ENCODE data around the gene LPCAT4.
"Not testable (repeated sequence)": the region's sequence is repeated elsewhere in the genome, so short reads cannot be mapped to it uniquely, and the experiment has no call there.

Gene LPCAT4

GRCh38 chr15:34380491-34380890 is 13.5 kb upstream of the LPCAT4 start:
- not testable (repeated sequence) for H3K9me3 ChIP-seq (ENCODE audit: control insufficient read depth, low read length)

GRCh38 chr15:34376856-34377255 is 9.9 kb upstream of the LPCAT4 start:
- H3K36me3 ChIP-seq (ENCODE audit: control insufficient read depth, insufficient read depth, low read length): no peaks in the 10 kb centered on the region
- no peak overlapping the region for H2AFZ ChIP-seq
- no peaks in the 10 kb centered on the region for H3K27me3 ChIP-seq (ENCODE audit: control insufficient read depth, insufficient read depth, low read length)
- H3K9me3 ChIP-seq (ENCODE audit: control insufficient read depth, low read length): no peaks in the 10 kb centered on the region
- no peak overlapping the region for H3K27ac ChIP-seq
- H3K4me1 ChIP-seq: no peaks in the 10 kb centered on the region
- no peak for TF ChIP-seq CTCF (IDR thresholded peaks at IDR 0.05)
- H3K9ac ChIP-seq: no peak overlapping the region
- no peaks in the 10 kb centered on the region for H3K79me2 ChIP-seq
- no peak overlapping the region for H3K4me3 ChIP-seq (ENCODE audit: low read depth, low read length)
- H3K4me2 ChIP-seq (ENCODE audit: low read length): no peak overlapping the region

More at GRCh38 chr15:34380491-34380890, 13.5 kb upstream of the LPCAT4 start:
- H3K4me3 ChIP-seq (ENCODE audit: low read depth, low read length); H3K79me2 ChIP-seq; H3K4me1 ChIP-seq; H3K4me2 ChIP-seq (ENCODE audit: low read length); H2AFZ ChIP-seq; H3K27ac ChIP-seq; H3K9ac ChIP-seq; H3K27me3 ChIP-seq (ENCODE audit: control insufficient read depth, insufficient read depth, low read length); H3K36me3 ChIP-seq (ENCODE audit: control insufficient read depth, insufficient read depth, low read length): not testable (repeated sequence)

- not testable (repeated sequence) for H3K4me2 ChIP-seq (ENCODE audit: low read length); H3K27me3 ChIP-seq (ENCODE audit: control insufficient read depth, insufficient read depth, low read length); H3K4me1 ChIP-seq; H3K36me3 ChIP-seq (ENCODE audit: control insufficient read depth, insufficient read depth, low read length); H3K79me2 ChIP-seq; H3K27ac ChIP-seq; H2AFZ ChIP-seq; H3K9me3 ChIP-seq (ENCODE audit: control insufficient read depth, low read length); H3K9ac ChIP-seq; H3K4me3 ChIP-seq (ENCODE audit: low read depth, low read length)
Measured at GRCh38 chr15:34375541-34375940, 8.5 kb upstream of the LPCAT4 start.

- Histone ChIP-seq H3K9ac (no peak overlapping the region), H3K36me3 (ENCODE audit: control insufficient read depth, insufficient read depth, low read length) (no peaks in the 10 kb centered on the region), H3K4me1 (no peaks in the 10 kb centered on the region), H3K27me3 (ENCODE audit: control insufficient read depth, insufficient read depth, low read length) (no peaks in the 10 kb centered on the region), H2AFZ (no peak overlapping the region), H3K27ac (no peak overlapping the region), H3K79me2 (no peaks in the 10 kb centered on the region), H3K4me3 (ENCODE audit: low read depth, low read length) (no peak overlapping the region), H3K4me2 (ENCODE audit: low read length) (no peak overlapping the region), H3K9me3 (ENCODE audit: control insufficient read depth, low read length) (no peaks in the 10 kb centered on the region)
- TF ChIP-seq CTCF (IDR thresholded peaks at IDR 0.05): no peak
Measured at GRCh38 chr15:34374816-34375215, 7.8 kb upstream of the LPCAT4 start.

- no peaks in the 10 kb centered on the region for H3K36me3 ChIP-seq (ENCODE audit: control insufficient read depth, insufficient read depth, low read length)
- no peak overlapping the region for H3K9ac ChIP-seq
- H3K4me1 ChIP-seq: no peaks in the 10 kb centered on the region
- H3K27ac ChIP-seq: no peak overlapping the region
- H3K79me2 ChIP-seq: no peaks in the 10 kb centered on the region
- H3K27me3 ChIP-seq (ENCODE audit: control insufficient read depth, insufficient read depth, low read length): no peaks in the 10 kb centered on the region
- TF ChIP-seq CTCF (IDR thresholded peaks at IDR 0.05): no peak
- H3K4me3 ChIP-seq (ENCODE audit: low read depth, low read length): no peak overlapping the region
- no peak overlapping the region for H2AFZ ChIP-seq
- no peaks in the 10 kb centered on the region for H3K9me3 ChIP-seq (ENCODE audit: control insufficient read depth, low read length)
- no peak overlapping the region for H3K4me2 ChIP-seq (ENCODE audit: low read length)
Measured at GRCh38 chr15:34373951-34374350, 7.0 kb upstream of the LPCAT4 start.

GRCh38 chr15:34370643-34371042 is 3.6 kb upstream of the LPCAT4 start:
- H3K9me3 ChIP-seq (ENCODE audit: control insufficient read depth, low read length): no peaks in the 10 kb centered on the region
- H3K27ac ChIP-seq: no peak overlapping the region
- no peak overlapping the region for H2AFZ ChIP-seq
- H3K79me2 ChIP-seq: no peaks in the 10 kb centered on the region
- no peaks in the 10 kb centered on the region for H3K36me3 ChIP-seq (ENCODE audit: control insufficient read depth, insufficient read depth, low read length)
- H3K27me3 ChIP-seq (ENCODE audit: control insufficient read depth, insufficient read depth, low read length): no peaks in the 10 kb centered on the region
- H3K4me1 ChIP-seq: no peaks in the 10 kb centered on the region
- H3K4me3 ChIP-seq (ENCODE audit: low read depth, low read length): no peak overlapping the region
- no peak for TF ChIP-seq CTCF (IDR thresholded peaks at IDR 0.05)
- no peak overlapping the region for H3K9ac ChIP-seq
- H3K4me2 ChIP-seq (ENCODE audit: low read length): no peak overlapping the region

Data from parathyroid adenoma (tissue), 2 donors.